ENCODE data around the gene NUP93. TPM values are rescaled to one million over a fixed set of nuclear protein-coding genes. Genes with fewer than 3 reads are reported as not detected.

The NUP93 gene
- polyA plus RNA-seq, 1 donor (not counting 4 experiments of a cell fraction or from before 2014, with no cell fraction given): 74.1 TPM

GRCh38 chr16:56734429-56734828 is 4.5 kb downstream of the NUP93 start:
- Histone ChIP-seq H2AFZ (ENCODE audit: control insufficient read depth, low read length) (no peak overlapping the region), H4K20me1 (ENCODE audit: control insufficient read depth, extremely low read depth, insufficient read depth, low read length) (no peaks in the 10 kb centered on the region), H3K9ac (ENCODE audit: control insufficient read depth, extremely low read depth, insufficient read depth, low read length) (no peak overlapping the region), H3K4me1 (ENCODE audit: control insufficient read depth, extremely low read depth, insufficient read depth, low read length) (peaks cover 31% of the 10 kb centered on the region), H3K36me3 (ENCODE audit: control insufficient read depth in 2 of 2, extremely low read depth in 1 of 2, insufficient read depth in 2 of 2, low read length in 2 of 2) (peaks cover 5 to 6% of the 10 kb centered on the region in 2 experiments), H3K9me3 (ENCODE audit: control insufficient read depth, low read depth, low read length) (no peaks in the 10 kb centered on the region), H3K27ac (ENCODE audit: control insufficient read depth, insufficient read depth, low read length) (no peak overlapping the region), H3K9me1 (ENCODE audit: control insufficient read depth, extremely low read depth, insufficient read depth, low read length) (peaks cover 4% of the 10 kb centered on the region), H3K4me2 (ENCODE audit: control insufficient read depth, extremely low read depth, insufficient read depth, low read depth, low read length) (no peak overlapping the region), H3K27me3 (ENCODE audit: control insufficient read depth, extremely low read depth, insufficient read depth, low read length) (no peaks in the 10 kb centered on the region), H3K79me2 (ENCODE audit: control insufficient read depth, insufficient read depth, low read length) (peaks cover 81% of the 10 kb centered on the region), H3K4me3 (ENCODE audit: control insufficient read depth in 2 of 3, extremely low read depth in 1 of 3, insufficient read depth in 2 of 3, low read depth in 1 of 3, low read length in 3 of 3) (no peak overlapping the region)
- DNase-seq (ENCODE audit: low read depth, low spot score): no peak
- no peak for TF ChIP-seq EZH2 (IDR thresholded peaks at IDR 0.05; ENCODE audit: low read length)
- no peak for TF ChIP-seq CTCF (optimal IDR thresholded peaks at IDR 0.05 in 1 of 3, IDR thresholded peaks at IDR 0.05 in 1 of 3, conservative IDR thresholded peaks at IDR 0.05 in 1 of 3; ENCODE audit: extremely low read depth in 1 of 3, insufficient read depth in 2 of 3, low read length in 3 of 3)
- no peak for FAIRE-seq
- dilution Hi-C loops (cut with MboI; ENCODE audit: extremely low pct_ligation_motif_present, low sequenced_read_pairs): no loop called here

- no peaks in the 10 kb centered on the region for H4K20me1 ChIP-seq (ENCODE audit: control insufficient read depth, extremely low read depth, insufficient read depth, low read length)
- TF ChIP-seq CTCF (optimal IDR thresholded peaks at IDR 0.05 in 1 of 3, IDR thresholded peaks at IDR 0.05 in 1 of 3, conservative IDR thresholded peaks at IDR 0.05 in 1 of 3; ENCODE audit: extremely low read depth in 1 of 3, insufficient read depth in 2 of 3, low read length in 3 of 3): no peak
- no peak for TF ChIP-seq EZH2 (IDR thresholded peaks at IDR 0.05; ENCODE audit: low read length)
- FAIRE-seq (no peak), DNase-seq (ENCODE audit: low read depth, low spot score) (no peak)
- H3K4me2 ChIP-seq (ENCODE audit: control insufficient read depth, extremely low read depth, insufficient read depth, low read depth, low read length): no peak overlapping the region
- dilution Hi-C loops (cut with MboI; ENCODE audit: extremely low pct_ligation_motif_present, low sequenced_read_pairs): no loop called here
- H3K9me1 ChIP-seq (ENCODE audit: control insufficient read depth, extremely low read depth, insufficient read depth, low read length): peaks cover 4% of the 10 kb centered on the region
- no peaks in the 10 kb centered on the region for H3K27me3 ChIP-seq (ENCODE audit: control insufficient read depth, extremely low read depth, insufficient read depth, low read length)
- H3K36me3 ChIP-seq (ENCODE audit: control insufficient read depth in 2 of 2, extremely low read depth in 1 of 2, insufficient read depth in 2 of 2, low read length in 2 of 2): peaks cover 5 to 6% of the 10 kb centered on the region in 2 experiments
- H2AFZ ChIP-seq (ENCODE audit: control insufficient read depth, low read length): no peak overlapping the region
- H3K9me3 ChIP-seq (ENCODE audit: control insufficient read depth, low read depth, low read length): no peaks in the 10 kb centered on the region
- peaks cover 68% of the 10 kb centered on the region for H3K79me2 ChIP-seq (ENCODE audit: control insufficient read depth, insufficient read depth, low read length)
- no peak overlapping the region for H3K4me3 ChIP-seq (ENCODE audit: control insufficient read depth in 2 of 3, extremely low read depth in 1 of 3, insufficient read depth in 2 of 3, low read depth in 1 of 3, low read length in 3 of 3)
- peaks cover 28% of the 10 kb centered on the region for H3K4me1 ChIP-seq (ENCODE audit: control insufficient read depth, extremely low read depth, insufficient read depth, low read length)
- H3K27ac ChIP-seq (ENCODE audit: control insufficient read depth, insufficient read depth, low read length): no peak overlapping the region
- no peak overlapping the region for H3K9ac ChIP-seq (ENCODE audit: control insufficient read depth, extremely low read depth, insufficient read depth, low read length)
Measured at GRCh38 chr16:56736476-56736875, 6.5 kb downstream of the NUP93 start.

Measured in keratinocyte (primary cell).